PC-9 (cell line): ENCODE data around the gene PTPRM. TPM values are rescaled to one million over a fixed set of nuclear protein-coding genes. Genes with fewer than 3 reads are reported as not detected.
A peak's percentile ranks its signal among the peaks of the same experiment; 100 is the strongest.

ENCODE experiments used
- BruUV-seq: library from RNA; stranded (reverse); fragments of 400-500 nt; replicated peaks from 2 replicates; lab custom pipeline; 2021; lab: Mats Ljungman, UMichigan
- CTCF ChIA-PET: fragments of 300-600 bp; sonication (Branson Sonifier 250); formaldehyde crosslinking; loops from one replicate; lab custom pipeline; 2022; ENCODE audit warnings: antibody characterized with exemption; lab: Charles Lee
- POLR2A ChIA-PET: fragments of 300-600 bp; sonication (Branson Sonifier 250); formaldehyde crosslinking; loops from one replicate; lab custom pipeline; 2022; ENCODE audit warnings: antibody characterized with exemption; ENCODE audit not compliant: unreplicated experiment; lab: Charles Lee
- DNase-seq, 2 experiments: peaks; one replicate each; pipeline versions ENCODE4 v3.0.0 to v3.0.0-alpha.2; 2015 to 2022; ENCODE audit warnings: mixed read lengths in 1 of 2
- H2AFZ ChIP-seq: fragments of 200-600 bp; sonication (generic); 2 replicates; pipeline ENCODE4 v1.8.1; 2017; ENCODE audit warnings: antibody characterized with exemption
- H3F3A ChIP-seq: fragments of 200-600 bp; sonication (generic); 2 replicates; pipeline ENCODE4 v1.8.1; 2017; ENCODE audit warnings: antibody characterized with exemption, mild to moderate bottlenecking, low read depth; ENCODE audit not compliant: insufficient read depth
- H3K27ac ChIP-seq: fragments of 200-600 bp; sonication (generic); 2 replicates; pipeline ENCODE4 v1.6.1; 2016; ENCODE audit warnings: mixed run types
- H3K27me3 ChIP-seq: fragments of 200-600 bp; sonication (generic); 2 replicates; pipeline ENCODE4 v1.6.1; 2016; ENCODE audit warnings: low read depth, mixed run types; ENCODE audit not compliant: insufficient read depth
- H3K36me3 ChIP-seq: fragments of 200-600 bp; sonication (generic); 2 replicates; pipeline ENCODE4 v1.6.1; 2016; ENCODE audit warnings: low read depth, mixed run types
- H3K4me1 ChIP-seq: fragments of 200-600 bp; sonication (generic); replicated peaks from 2 replicates; pipeline ENCODE4 v1.6.1; 2016; ENCODE audit warnings: mixed run types; ENCODE audit not compliant: insufficient read depth
- H3K4me2 ChIP-seq: fragments of 200-600 bp; sonication (generic); 2 replicates; pipeline ENCODE4 v1.6.1; 2017; ENCODE audit warnings: mixed run types
- H3K4me3 ChIP-seq: fragments of 200-600 bp; sonication (generic); 2 replicates; pipeline ENCODE4 v1.6.1; 2016; ENCODE audit warnings: mixed run types
- H3K79me2 ChIP-seq: fragments of 200-600 bp; sonication (generic); 2 replicates; pipeline ENCODE4 v1.6.1; 2017; ENCODE audit warnings: low read depth, mixed run types
- H3K9me2 ChIP-seq: fragments of 200-600 bp; sonication (generic); 2 replicates; pipeline ENCODE4 v1.8.1; 2017; ENCODE audit warnings: mild to moderate bottlenecking; ENCODE audit not compliant: insufficient read depth
- H3K9me3 ChIP-seq: fragments of 200-600 bp; sonication (generic); 2 replicates; pipeline ENCODE4 v1.8.1; 2016; ENCODE audit warnings: low read depth; ENCODE audit not compliant: insufficient read depth
- H4K20me1 ChIP-seq: fragments of 200-600 bp; sonication (generic); 2 replicates; pipeline ENCODE4 v1.8.1; 2017; ENCODE audit not compliant: insufficient read depth
- CTCF ChIP-seq: fragments of 200-600 bp; sonication (generic); conservative IDR thresholded peaks from 2 replicates; pipeline ENCODE4 v1.6.1; 2017; ENCODE audit warnings: mixed run types, antibody characterized with exemption, mild to moderate bottlenecking, moderate library complexity
- EZH2 ChIP-seq: fragments of 200-600 bp; sonication (generic); IDR thresholded peaks from 2 replicates; pipeline ENCODE4 v1.8.0; 2017; ENCODE audit warnings: antibody characterized with exemption, low read depth
- intact Hi-C: fragments of 100-400 bp; cut with micrococcal nuclease; formaldehyde crosslinking; loops from one replicate; pipeline ENCODE4 v1.10.0; 2022; ENCODE audit not compliant: unreplicated experiment
- total RNA-seq: library from RNA; stranded (reverse); gene quantifications from 2 replicates; pipeline ENCODE4 v1.2.3, GENCODE V29; 2021

Gene PTPRM
- total RNA-seq, 1 experiment from 2014 or later, result 32.5 TPM

GRCh38 chr18:7855671-7856070 is 288.6 kb downstream of the PTPRM start:
- no peak overlapping the region for H2AFZ ChIP-seq
- 0 out of 2 replicates have a peak, but pooled peaks cover 10% of the 10 kb centered on the region for H3F3A ChIP-seq
- no peaks in the 10 kb centered on the region for H4K20me1 ChIP-seq
- TF ChIP-seq EZH2 (no peak), CTCF (no peak)
- no peak overlapping the region for H3K4me3 ChIP-seq
- no peaks in the 10 kb centered on the region for H3K36me3 ChIP-seq
- no peaks in the 10 kb centered on the region for H3K27me3 ChIP-seq
- intact Hi-C loops, result loop anchor here (10.0 kb wide), 1 partner anchor 291 kb away; the partner anchor contains the start of gene PTPRM
- DNase-seq, result no peak
- H3K79me2 ChIP-seq, result no peaks in the 10 kb centered on the region
- no peaks in the 10 kb centered on the region; the same call in 1 of the 2 replicates for H3K9me3 ChIP-seq
- ChIA-PET CTCF (interaction anchor here (0.8 kb wide), 1 partner anchor 66 kb away, joined by 3 read pairs; no protein-coding TSS in a partner anchor), POLR2A (no interaction called here)
- BruUV-seq, result no TSS peak
- H3K27ac ChIP-seq, result no peak overlapping the region
- no peaks in the 10 kb centered on the region for H3K9me2 ChIP-seq
- H3K4me2 ChIP-seq, result no peak overlapping the region
- H3K4me1 ChIP-seq, result peaks cover 27% of the 10 kb centered on the region

- H3K27ac ChIP-seq, result peak overlapping the region; percentile 41
- no peaks in the 10 kb centered on the region for H3K9me2 ChIP-seq
- intact Hi-C loops, result loop anchor here (10.0 kb wide), 1 partner anchor 291 kb away; the partner anchor contains the start of gene PTPRM
- H3K36me3 ChIP-seq, result no peaks in the 10 kb centered on the region
- no peak overlapping the region for H2AFZ ChIP-seq
- H4K20me1 ChIP-seq, result no peaks in the 10 kb centered on the region
- no peaks in the 10 kb centered on the region; the same call in 1 of the 2 replicates for H3K9me3 ChIP-seq
- no peaks in the 10 kb centered on the region for H3K79me2 ChIP-seq
- ChIA-PET CTCF (no interaction called here), POLR2A (no interaction called here)
- no peak overlapping the region for H3K4me3 ChIP-seq
- peak in 1 of 2 experiments; percentile 65 for DNase-seq
- no peak overlapping the region for H3K4me2 ChIP-seq
- H3K27me3 ChIP-seq, result no peaks in the 10 kb centered on the region
- peaks cover 27% of the 10 kb centered on the region for H3K4me1 ChIP-seq
- H3F3A ChIP-seq, result 0 out of 2 replicates have a peak, but pooled peaks cover 10% of the 10 kb centered on the region
- no peak for TF ChIP-seq CTCF
- TF ChIP-seq EZH2, result no peak
- no TSS peak for BruUV-seq
Measured at GRCh38 chr18:7856116-7856515, 289.0 kb downstream of the PTPRM start.

- CTCF ChIA-PET, result no interaction called here
Measured at GRCh38 chr18:7856733-7857132, 289.6 kb downstream of the PTPRM start.

More at GRCh38 chr18:7856733-7857132, 289.6 kb downstream of the PTPRM start:
- Histone ChIP-seq H3K27ac (peak overlapping the region; percentile 41), H3K9me2 (no peaks in the 10 kb centered on the region), H3K27me3 (no peaks in the 10 kb centered on the region), H3F3A (0 out of 2 replicates have a peak, but pooled peaks cover 10% of the 10 kb centered on the region), H3K9me3 (no peaks in the 10 kb centered on the region; the same call in 1 of the 2 replicates), H3K4me2 (no peak overlapping the region), H3K4me1 (peaks cover 27% of the 10 kb centered on the region), H3K79me2 (no peaks in the 10 kb centered on the region), H4K20me1 (no peaks in the 10 kb centered on the region), H3K4me3 (no peak overlapping the region), H3K36me3 (no peaks in the 10 kb centered on the region), H2AFZ (no peak overlapping the region)
- intact Hi-C loops, result loop anchor here (10.0 kb wide), 1 partner anchor 292 kb away; the partner anchor contains the start of gene PTPRM
- peak in 1 of 2 experiments; percentile 74 for DNase-seq
- POLR2A ChIA-PET, result interaction anchor here (0.6 kb wide), 1 partner anchor 67 kb away, joined by 3 read pairs; no protein-coding TSS in a partner anchor
- TF ChIP-seq CTCF, result no peak
- TF ChIP-seq EZH2, result no peak
- no TSS peak for BruUV-seq
